ENCODE data around the gene SCARB2.

SCARB2 gene

GRCh38 chr4:76144546-76144945, 69.1 kb downstream of the SCARB2 start:
- DNase-seq: no peak

GRCh38 chr4:76141241-76141640, 72.4 kb downstream of the SCARB2 start:
- no peak for DNase-seq

- DNase-seq: no peak
Observed at GRCh38 chr4:76127754-76128153, 85.9 kb downstream of the SCARB2 start.

- no peak for DNase-seq
Observed at GRCh38 chr4:76125816-76126215, 87.8 kb downstream of the SCARB2 start.

GRCh38 chr4:76120199-76120598, 93.4 kb downstream of the SCARB2 start:
- no peak for DNase-seq

- no peak for DNase-seq
Observed at GRCh38 chr4:76117536-76117935, 96.1 kb downstream of the SCARB2 start.

- DNase-seq: no peak
Observed at GRCh38 chr4:76116821-76117220, 96.8 kb downstream of the SCARB2 start.
